Vagina (tissue), 2 donors: ENCODE data around the gene TNFRSF21. TPM values are rescaled to one million over a fixed set of nuclear protein-coding genes. Genes with fewer than 3 reads are reported as not detected.

Experiments
- DNase-seq, 2 donors: peaks; one replicate each; pipeline ENCODE4 v3.0.0-alpha.2; 2017; ENCODE audit errors: extremely low spot score in 2 of 2
- H3K27ac ChIP-seq: fragments of 200-600 bp; sonication (generic); one replicate; pipeline ENCODE4 v1.5.1; 2019
- H3K27me3 ChIP-seq: fragments of 200-600 bp; sonication (generic); one replicate; pipeline ENCODE4 v1.5.1; 2019
- H3K36me3 ChIP-seq, 2 donors: fragments of 200-600 bp; sonication (generic); one replicate each; pipeline ENCODE4 v1.5.1; 2017 to 2019
- H3K4me1 ChIP-seq: fragments of 200-600 bp; sonication (generic); one replicate; pipeline ENCODE4 v1.5.1; 2019
- H3K4me3 ChIP-seq, 2 donors: fragments of 200-600 bp; sonication (generic); 1 replicate in 1 of 2; 2 replicates in 1 of 2; pipeline ENCODE4 v1.5.1; 2016 to 2019
- H3K9me3 ChIP-seq: fragments of 200-600 bp; sonication (generic); one replicate; pipeline ENCODE4 v1.5.1; 2019
- POLR2A ChIP-seq, 2 donors: fragments of 450-650 bp; IDR thresholded peaks; one replicate each; pipeline ENCODE4 v1.6.1; 2017; ENCODE audit warnings: antibody characterized with exemption in 2 of 2, mild to moderate bottlenecking in 2 of 2, moderate library complexity in 2 of 2
- POLR2AphosphoS5 ChIP-seq, 2 donors: sonication (generic); formaldehyde crosslinking; IDR thresholded peaks; one replicate each; pipeline ENCODE4 v1.9.0; 2017; ENCODE audit warnings: antibody characterized with exemption in 2 of 2, mild to moderate bottlenecking in 2 of 2, low read depth in 1 of 2; ENCODE audit not compliant: insufficient read depth in 1 of 2
- intact Hi-C: fragments of 100-400 bp; cut with DNase I; formaldehyde crosslinking; loops from one replicate; pipeline ENCODE4 v1.15.1; 2023
- total RNA-seq: library from RNA; depleted of rRNA; stranded (reverse); fragments of >200 nt; gene quantifications from one replicate; pipeline ENCODE4 v1.2.3, GENCODE V29; 2016
- TF ChIP-seq, protein P1 (sequence below), 3 experiments: fragments of 450-650 bp in 2 of 3; fragments of 200-600 bp in 1 of 3; sonication (generic) in 1 of 3; IDR thresholded peaks; one replicate each; pipeline ENCODE4 v1.5.1; 2017 to 2019; ENCODE audit warnings: antibody characterized with exemption in 3 of 3, mild to moderate bottlenecking in 2 of 3, moderate library complexity in 2 of 3

The TNFRSF21 gene
- total RNA-seq, 1 donor from 2014 or later: 30.4 TPM

DNA sequence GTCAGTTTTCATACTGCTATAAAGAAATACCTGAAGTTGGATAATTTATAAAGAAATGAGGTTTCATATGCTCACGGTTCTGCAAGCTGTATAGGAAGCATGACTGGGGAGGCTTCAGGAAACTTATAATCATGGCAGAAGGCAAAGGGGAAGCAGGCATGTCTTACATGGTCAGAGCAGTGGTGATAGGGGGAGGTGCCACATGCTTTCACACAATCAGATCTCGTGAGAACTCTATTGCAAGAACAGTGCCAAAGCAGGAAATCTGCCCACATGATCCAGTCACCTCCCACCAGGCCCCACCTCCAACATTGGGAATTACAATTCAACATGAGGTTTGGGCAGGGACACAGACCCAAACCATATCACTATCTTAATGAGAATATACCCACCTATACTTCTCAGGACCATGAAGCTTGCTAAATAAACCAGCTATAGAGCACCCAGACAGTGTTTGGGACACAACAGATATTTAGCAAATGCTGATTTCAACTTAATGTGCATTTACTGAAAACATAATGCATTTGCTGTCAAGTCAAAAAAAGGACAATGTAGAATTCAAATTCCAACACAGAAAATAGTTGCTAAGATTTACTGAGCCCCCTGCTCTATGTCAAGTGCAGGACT, 63.8 kb downstream of the TNFRSF21 start:
- Histone ChIP-seq H3K27me3 (no peaks in the 10 kb centered on the region), H3K4me3 (no peak overlapping the region), H3K36me3 (no peaks in the 10 kb centered on the region), H3K27ac (no peak overlapping the region), H3K9me3 (no peaks in the 10 kb centered on the region), H3K4me1 (peaks cover 13% of the 10 kb centered on the region)
- no peak for DNase-seq
- intact Hi-C loops: no loop called here
- TF ChIP-seq, protein P1, sequence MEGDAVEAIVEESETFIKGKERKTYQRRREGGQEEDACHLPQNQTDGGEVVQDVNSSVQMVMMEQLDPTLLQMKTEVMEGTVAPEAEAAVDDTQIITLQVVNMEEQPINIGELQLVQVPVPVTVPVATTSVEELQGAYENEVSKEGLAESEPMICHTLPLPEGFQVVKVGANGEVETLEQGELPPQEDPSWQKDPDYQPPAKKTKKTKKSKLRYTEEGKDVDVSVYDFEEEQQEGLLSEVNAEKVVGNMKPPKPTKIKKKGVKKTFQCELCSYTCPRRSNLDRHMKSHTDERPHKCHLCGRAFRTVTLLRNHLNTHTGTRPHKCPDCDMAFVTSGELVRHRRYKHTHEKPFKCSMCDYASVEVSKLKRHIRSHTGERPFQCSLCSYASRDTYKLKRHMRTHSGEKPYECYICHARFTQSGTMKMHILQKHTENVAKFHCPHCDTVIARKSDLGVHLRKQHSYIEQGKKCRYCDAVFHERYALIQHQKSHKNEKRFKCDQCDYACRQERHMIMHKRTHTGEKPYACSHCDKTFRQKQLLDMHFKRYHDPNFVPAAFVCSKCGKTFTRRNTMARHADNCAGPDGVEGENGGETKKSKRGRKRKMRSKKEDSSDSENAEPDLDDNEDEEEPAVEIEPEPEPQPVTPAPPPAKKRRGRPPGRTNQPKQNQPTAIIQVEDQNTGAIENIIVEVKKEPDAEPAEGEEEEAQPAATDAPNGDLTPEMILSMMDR (IDR thresholded peaks at IDR 0.05): no peak
- TF ChIP-seq POLR2AphosphoS5 (IDR thresholded peaks at IDR 0.05; ENCODE audit: insufficient read depth in 1 of 2, low read depth in 1 of 2) (no peak), POLR2A (IDR thresholded peaks at IDR 0.05) (no peak)

DNA sequence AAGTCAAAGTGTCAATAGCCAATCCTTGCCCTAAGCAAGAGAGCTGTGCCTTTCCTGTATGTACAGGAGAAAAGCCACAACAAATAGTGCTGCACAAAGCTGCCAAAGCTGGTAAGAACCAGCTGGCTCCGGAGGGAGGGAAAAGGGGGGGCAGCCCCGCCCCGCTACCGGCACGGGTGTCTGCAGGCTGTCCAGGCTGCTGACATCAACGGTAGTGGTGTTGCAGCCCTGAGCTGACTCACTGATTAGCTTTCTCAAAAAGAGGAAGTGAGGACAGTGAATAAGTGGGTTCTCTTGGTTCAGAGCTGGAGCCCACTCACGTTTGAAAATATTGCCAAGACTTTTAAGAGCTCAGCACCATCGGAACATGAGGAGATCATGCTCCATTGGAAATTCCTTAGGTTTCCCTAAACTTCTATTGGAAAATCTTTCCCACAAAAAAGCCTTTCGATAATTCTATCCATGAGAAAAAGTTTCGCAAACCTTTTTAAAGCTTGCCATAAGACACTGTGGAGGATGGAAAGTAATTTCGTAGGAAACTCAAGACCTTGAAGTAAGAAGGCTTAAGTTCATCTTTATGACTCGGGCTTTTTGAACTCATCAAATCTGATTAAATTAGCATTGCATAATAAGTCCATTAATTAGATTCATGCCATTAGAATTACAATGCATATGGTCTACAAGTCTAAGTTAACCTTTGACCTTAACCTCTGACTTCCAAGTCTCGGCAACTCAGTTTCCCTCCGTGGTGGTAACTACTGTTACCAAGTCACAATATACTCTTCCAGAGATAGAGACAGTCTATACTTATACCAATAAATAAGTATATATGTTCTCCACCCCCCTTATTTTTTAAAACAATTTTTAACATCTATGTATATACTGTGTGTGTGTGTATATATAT, 67.0 kb downstream of the TNFRSF21 start:
- no peaks in the 10 kb centered on the region for H3K27me3 ChIP-seq
- TF ChIP-seq POLR2A (IDR thresholded peaks at IDR 0.05) (no peak), POLR2AphosphoS5 (IDR thresholded peaks at IDR 0.05; ENCODE audit: insufficient read depth in 1 of 2, low read depth in 1 of 2) (peak; percentile 75 to 81)
- TF ChIP-seq, protein P1 (IDR thresholded peaks at IDR 0.05): no peak
- H3K4me3 ChIP-seq: no peak overlapping the region
- peak in 1 of 2 donors; percentile 89 for DNase-seq
- H3K27ac ChIP-seq: no peak overlapping the region
- intact Hi-C loops: no loop called here
- H3K36me3 ChIP-seq: no peaks in the 10 kb centered on the region
- H3K4me1 ChIP-seq: peaks cover 13% of the 10 kb centered on the region
- H3K9me3 ChIP-seq: no peaks in the 10 kb centered on the region

DNA sequence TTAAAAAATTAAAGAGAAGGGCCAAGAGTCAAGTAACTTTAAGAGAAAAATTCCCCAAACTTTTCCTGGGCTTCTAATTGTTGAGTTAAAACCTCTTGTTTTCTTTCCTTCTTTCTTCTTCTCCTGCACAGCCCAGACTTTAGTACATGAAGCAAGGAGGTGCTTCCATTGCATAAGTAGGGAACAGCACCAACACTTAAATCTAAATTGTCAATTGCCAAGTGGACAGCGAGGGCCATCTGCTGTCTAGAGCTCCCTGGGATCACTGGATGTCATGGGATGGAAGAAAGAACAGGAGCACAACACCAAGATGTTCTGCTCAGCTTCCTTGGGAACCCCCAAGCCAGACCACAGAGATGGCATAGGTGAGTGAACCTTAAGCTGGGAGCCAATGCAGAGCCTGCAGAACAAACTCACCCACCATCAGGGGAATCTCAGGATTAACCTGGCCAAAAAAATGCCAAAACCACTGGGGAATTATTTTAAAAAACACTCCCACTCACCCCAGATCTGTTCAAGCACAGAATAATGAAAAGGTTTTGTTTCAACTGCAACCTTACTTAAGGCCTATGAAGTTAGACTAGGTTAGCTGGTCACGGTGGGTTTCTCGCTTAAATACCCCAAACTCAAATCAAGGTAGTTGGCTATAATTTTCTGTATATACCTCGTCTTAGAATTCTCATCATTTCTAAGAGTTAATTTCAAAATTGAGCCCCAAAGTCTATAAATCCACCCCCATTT, 67.8 kb downstream of the TNFRSF21 start:
- Histone ChIP-seq H3K4me1 (peaks cover 13% of the 10 kb centered on the region), H3K27ac (no peak overlapping the region), H3K4me3 (no peak overlapping the region), H3K27me3 (no peaks in the 10 kb centered on the region), H3K36me3 (no peaks in the 10 kb centered on the region), H3K9me3 (no peaks in the 10 kb centered on the region)
- intact Hi-C loops: no loop called here
- TF ChIP-seq POLR2AphosphoS5 (IDR thresholded peaks at IDR 0.05; ENCODE audit: insufficient read depth in 1 of 2, low read depth in 1 of 2) (no peak), POLR2A (IDR thresholded peaks at IDR 0.05) (no peak)
- TF ChIP-seq, protein P1 (IDR thresholded peaks at IDR 0.05): no peak
- no peak for DNase-seq

DNA sequence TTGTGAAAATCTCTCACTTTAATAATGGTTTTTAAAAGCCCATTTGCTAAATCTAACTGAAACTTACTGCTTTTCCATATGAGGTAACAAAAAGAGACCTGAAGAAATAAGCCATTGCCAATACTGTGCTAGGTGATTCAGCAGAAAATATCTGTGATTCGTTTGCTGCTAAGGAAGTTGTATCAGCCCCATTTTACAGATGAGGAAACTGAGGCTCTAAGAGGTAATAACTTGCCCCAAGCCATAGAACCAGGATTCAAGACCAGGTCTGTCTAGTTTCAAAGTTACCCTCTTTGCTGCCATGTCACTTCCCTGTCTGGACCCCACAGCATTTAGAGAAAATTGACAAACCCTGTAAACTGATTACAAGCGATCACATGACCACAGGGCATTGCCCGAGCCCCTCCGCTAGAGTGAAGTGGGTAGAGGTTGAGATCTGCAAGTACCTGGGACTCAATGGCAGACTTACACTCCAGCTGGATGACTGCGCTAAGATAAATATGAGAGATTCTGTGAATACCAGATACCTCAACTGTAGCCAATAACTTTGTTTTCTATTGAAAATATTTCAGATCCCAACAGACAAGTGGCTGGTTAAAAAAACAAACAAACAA, 69.3 kb downstream of the TNFRSF21 start:
- TF ChIP-seq POLR2A (IDR thresholded peaks at IDR 0.05) (no peak), POLR2AphosphoS5 (IDR thresholded peaks at IDR 0.05; ENCODE audit: insufficient read depth in 1 of 2, low read depth in 1 of 2) (no peak)
- TF ChIP-seq, protein P1 (IDR thresholded peaks at IDR 0.05): no peak
- DNase-seq: no peak
- H3K36me3 ChIP-seq: no peaks in the 10 kb centered on the region
- H3K9me3 ChIP-seq: no peaks in the 10 kb centered on the region
- H3K27me3 ChIP-seq: no peaks in the 10 kb centered on the region
- no peak overlapping the region for H3K4me3 ChIP-seq
- no peak overlapping the region for H3K27ac ChIP-seq
- intact Hi-C loops: no loop called here
- H3K4me1 ChIP-seq: peaks cover 13% of the 10 kb centered on the region
